HAP-1 (cell line): ENCODE results near the gene U2AF1L4.

Experiments
- DNase-seq, 2 experiments: peaks; one replicate each; pipeline ENCODE4 v3.0.0-alpha.2; 2016 to 2020; ENCODE audit warnings: low spot score in 2 of 2
- H3K27me3 ChIP-seq: fragments of 250-450 bp; sonication (Bioruptor Pico); 2 replicates; pipeline ENCODE4 v1.5.1; 2020; ENCODE audit warnings: low read depth, mild to moderate bottlenecking, moderate library complexity
- H3K36me3 ChIP-seq: fragments of 250-450 bp; sonication (Bioruptor Pico); replicated peaks from 2 replicates; pipeline ENCODE4 v1.5.1; 2020; ENCODE audit warnings: mild to moderate bottlenecking
- H3K4me1 ChIP-seq: fragments of 250-450 bp; sonication (Bioruptor Pico); 2 replicates; pipeline ENCODE4 v1.5.1; 2020; ENCODE audit warnings: mild to moderate bottlenecking
- H3K4me3 ChIP-seq: fragments of 250-450 bp; sonication (Bioruptor Pico); 2 replicates; pipeline ENCODE4 v1.5.1; 2020; ENCODE audit warnings: mild to moderate bottlenecking, moderate library complexity
- H3K9me3 ChIP-seq: fragments of 250-450 bp; sonication (Bioruptor Pico); 2 replicates; pipeline ENCODE4 v1.5.1; 2020; ENCODE audit warnings: mild to moderate bottlenecking, moderate library complexity
- in situ Hi-C: fragments of 300-500 bp; cut with MboI; formaldehyde crosslinking; loops from 3 replicates; pipeline ENCODE4 v1.14.3; 2020; ENCODE audit warnings: low sequenced_read_pairs, inconsistent platforms, mixed read lengths

The U2AF1L4 gene

GRCh38 chr19:35715981-35716800 is 29.0 kb downstream of the U2AF1L4 start:
- in situ Hi-C loops = loop anchor here (5.0 kb wide), 1 partner anchor 169 kb away; the partner anchor contains the start of gene TMEM147
- H3K4me3 ChIP-seq = peak overlapping the region; percentile 55
- no peaks in the 10 kb centered on the region for H3K27me3 ChIP-seq
- no peak for DNase-seq
- H3K4me1 ChIP-seq = peaks cover 9% of the 10 kb centered on the region
- no peaks in the 10 kb centered on the region for H3K9me3 ChIP-seq
- peaks cover 3% of the 10 kb centered on the region; the same call in 1 of the 2 replicates for H3K36me3 ChIP-seq

GRCh38 chr19:35715355-35715809 is 29.8 kb downstream of the U2AF1L4 start:
- in situ Hi-C loops = loop anchor here (5.0 kb wide), 1 partner anchor 168 kb away; the partner anchor contains the start of gene TMEM147
- Histone ChIP-seq H3K9me3 (no peaks in the 10 kb centered on the region), H3K4me3 (peak overlapping the region; percentile 55), H3K4me1 (peaks cover 9% of the 10 kb centered on the region), H3K36me3 (no peaks in the 10 kb centered on the region; the same call in 1 of the 2 replicates), H3K27me3 (no peaks in the 10 kb centered on the region)
- DNase-seq = no peak

GRCh38 chr19:35714601-35715354 is 30.4 kb downstream of the U2AF1L4 start:
- Histone ChIP-seq H3K9me3 (no peaks in the 10 kb centered on the region), H3K4me3 (no peak overlapping the region), H3K4me1 (peaks cover 9% of the 10 kb centered on the region), H3K27me3 (no peaks in the 10 kb centered on the region), H3K36me3 (no peaks in the 10 kb centered on the region; the same call in 1 of the 2 replicates)
- in situ Hi-C loops = loop anchor here (5.0 kb wide), 1 partner anchor 167 kb away; the partner anchor contains the start of gene TMEM147
- DNase-seq = no peak

GRCh38 chr19:35713904-35714495 is 31.2 kb downstream of the U2AF1L4 start:
- no peaks in the 10 kb centered on the region for H3K36me3 ChIP-seq
- no peak overlapping the region for H3K4me3 ChIP-seq
- in situ Hi-C loops = no loop called here
- H3K4me1 ChIP-seq = peaks cover 9% of the 10 kb centered on the region
- H3K27me3 ChIP-seq = no peaks in the 10 kb centered on the region
- H3K9me3 ChIP-seq = no peaks in the 10 kb centered on the region
- DNase-seq = no peak

- in situ Hi-C loops = no loop called here
- no peak overlapping the region for H3K4me3 ChIP-seq
- no peaks in the 10 kb centered on the region for H3K36me3 ChIP-seq
- H3K4me1 ChIP-seq = peaks cover 9% of the 10 kb centered on the region
- no peaks in the 10 kb centered on the region for H3K9me3 ChIP-seq
- DNase-seq = no peak
- H3K27me3 ChIP-seq = no peaks in the 10 kb centered on the region
Observed at GRCh38 chr19:35713506-35713850, 31.7 kb downstream of the U2AF1L4 start.

- H3K9me3 ChIP-seq = no peaks in the 10 kb centered on the region
- H3K4me1 ChIP-seq = peaks cover 9% of the 10 kb centered on the region
- H3K4me3 ChIP-seq = no peak overlapping the region
- in situ Hi-C loops = no loop called here
- DNase-seq = no peak
- H3K27me3 ChIP-seq = no peaks in the 10 kb centered on the region
- no peaks in the 10 kb centered on the region for H3K36me3 ChIP-seq
Observed at GRCh38 chr19:35712567-35713505, 32.4 kb downstream of the U2AF1L4 start.

GRCh38 chr19:35710784-35711723 is 34.2 kb downstream of the U2AF1L4 start:
- in situ Hi-C loops = no loop called here

GRCh38 chr19:35708391-35708790 is 36.8 kb downstream of the U2AF1L4 start:
- Histone ChIP-seq H3K36me3 (no peaks in the 10 kb centered on the region), H3K27me3 (no peaks in the 10 kb centered on the region), H3K4me3 (no peak overlapping the region), H3K9me3 (no peaks in the 10 kb centered on the region), H3K4me1 (no peaks in the 10 kb centered on the region)
- in situ Hi-C loops = no loop called here
- no peak for DNase-seq

More at GRCh38 chr19:35710784-35711723, 34.2 kb downstream of the U2AF1L4 start:
- Histone ChIP-seq H3K4me3 (no peak overlapping the region), H3K9me3 (no peaks in the 10 kb centered on the region), H3K36me3 (no peaks in the 10 kb centered on the region), H3K27me3 (no peaks in the 10 kb centered on the region), H3K4me1 (peaks cover 5% of the 10 kb centered on the region; the same call in 1 of the 2 replicates)
- no peak for DNase-seq

- Histone ChIP-seq H3K4me1 (no peaks in the 10 kb centered on the region), H3K36me3 (no peaks in the 10 kb centered on the region), H3K27me3 (no peaks in the 10 kb centered on the region), H3K4me3 (no peak within 1 kb of the TSS), H3K9me3 (no peaks in the 10 kb centered on the region)
- in situ Hi-C loops = no loop called here
- no peak for DNase-seq
Observed at GRCh38 chr19:35704218-35704617, 41.0 kb downstream of the U2AF1L4 start, which contains the start of gene ZBTB32. ZBTB32 (plus strand) TSS chr19:35704558; CDS start chr19:35714627, 10,069 bp downstream.

- Histone ChIP-seq H3K27me3 (no peaks in the 10 kb centered on the region), H3K9me3 (no peaks in the 10 kb centered on the region), H3K36me3 (no peaks in the 10 kb centered on the region), H3K4me3 (no peak overlapping the region), H3K4me1 (no peaks in the 10 kb centered on the region)
- DNase-seq = no peak
- in situ Hi-C loops = no loop called here
Observed at GRCh38 chr19:35703343-35703742, 41.9 kb downstream of the U2AF1L4 start.

- in situ Hi-C loops = no loop called here
- Histone ChIP-seq H3K4me1 (no peaks in the 10 kb centered on the region), H3K4me3 (peak overlapping the region; percentile 46), H3K9me3 (no peaks in the 10 kb centered on the region), H3K27me3 (no peaks in the 10 kb centered on the region), H3K36me3 (no peaks in the 10 kb centered on the region)
- DNase-seq = peak; percentile 96 to 97
Observed at GRCh38 chr19:35702223-35703012, 42.8 kb downstream of the U2AF1L4 start.
